Liver (tissue), 9 donors: ENCODE measurements around the gene SFMBT2. TPM values are rescaled to one million over a fixed set of nuclear protein-coding genes. Genes with fewer than 3 reads are reported as not detected.

Experiments used
- DNase-seq: peaks from one replicate; pipeline ENCODE4 v3.0.0-alpha.2; 2017; ENCODE audit warnings: low spot score
- H3K27ac ChIP-seq, 2 donors: one replicate each; pipeline ENCODE4 v1.7.0; 2013; ENCODE audit warnings: inconsistent platforms in 2 of 2, low read length in 2 of 2, control low read depth in 1 of 2, low read depth in 1 of 2, mild to moderate bottlenecking in 1 of 2
- H3K27me3 ChIP-seq, 4 donors: one replicate each; pipeline versions ENCODE4 v1.6.1 to v1.7.0; 2013; ENCODE audit warnings: low read length in 3 of 4, inconsistent platforms in 1 of 4, mild to moderate bottlenecking in 1 of 4, moderate library complexity in 1 of 4; ENCODE audit not compliant: control insufficient read depth in 4 of 4, insufficient read depth in 4 of 4
- H3K36me3 ChIP-seq, 4 donors: one replicate each; pipeline versions ENCODE4 v1.6.1 to v1.7.0; 2013; ENCODE audit warnings: low read length in 3 of 4, mild to moderate bottlenecking in 3 of 4, low read depth in 1 of 4, moderate library complexity in 1 of 4; ENCODE audit not compliant: control insufficient read depth in 4 of 4, insufficient read depth in 3 of 4
- H3K4me1 ChIP-seq, 4 donors: one replicate each; pipeline versions ENCODE4 v1.6.1 to v1.7.0; 2013; ENCODE audit warnings: low read length in 3 of 4, mild to moderate bottlenecking in 3 of 4, moderate library complexity in 1 of 4; ENCODE audit not compliant: control insufficient read depth in 4 of 4, insufficient read depth in 4 of 4
- H3K4me3 ChIP-seq, 3 donors: one replicate each; pipeline versions ENCODE4 v1.6.1 to v1.7.0; 2013; ENCODE audit warnings: low read length in 3 of 3, control low read depth in 1 of 3, low read depth in 1 of 3, mild to moderate bottlenecking in 1 of 3
- H3K9ac ChIP-seq, 2 donors: one replicate each; pipeline ENCODE4 v1.7.0; 2013; ENCODE audit warnings: low read length in 2 of 2, mild to moderate bottlenecking in 2 of 2, moderate library complexity in 2 of 2, control low read depth in 1 of 2, low read depth in 1 of 2
- H3K9me3 ChIP-seq, 4 donors: one replicate each; pipeline versions ENCODE4 v1.6.1 to v1.7.0; 2013; ENCODE audit warnings: low read length in 3 of 4; ENCODE audit not compliant: control insufficient read depth in 4 of 4
- EGR1 ChIP-seq, 2 donors: IDR thresholded peaks; 2 replicates each; pipeline ENCODE4 v1.6.1; 2016 to 2018; ENCODE audit warnings: antibody characterized with exemption in 2 of 2, low read depth in 2 of 2
- FOXA1 ChIP-seq: IDR thresholded peaks from 2 replicates; pipeline ENCODE4 v1.6.1; 2016; ENCODE audit warnings: antibody characterized with exemption
- FOXA2 ChIP-seq: IDR thresholded peaks from 2 replicates; pipeline ENCODE4 v1.6.1; 2016; ENCODE audit warnings: antibody characterized with exemption
- GABPA ChIP-seq, 2 donors: IDR thresholded peaks in 1 of 2; conservative IDR thresholded peaks in 1 of 2; 2 replicates each; pipeline ENCODE4 v1.6.1; 2016; ENCODE audit warnings: antibody characterized with exemption in 2 of 2, mild to moderate bottlenecking in 1 of 2, moderate library complexity in 1 of 2
- HNF4A ChIP-seq, 2 donors: conservative IDR thresholded peaks; 2 replicates each; pipeline ENCODE4 v1.6.1; 2016; ENCODE audit warnings: antibody characterized with exemption in 2 of 2, mild to moderate bottlenecking in 2 of 2
- HNF4G ChIP-seq: IDR thresholded peaks from 2 replicates; pipeline ENCODE4 v1.6.1; 2016; ENCODE audit warnings: antibody characterized with exemption
- NR2F2 ChIP-seq: IDR thresholded peaks from 2 replicates; pipeline ENCODE4 v1.6.1; 2016; ENCODE audit warnings: antibody characterized with exemption
- RAD21 ChIP-seq, 2 donors: IDR thresholded peaks; 2 replicates each; pipeline ENCODE4 v1.6.1; 2016; ENCODE audit warnings: antibody characterized with exemption in 2 of 2, mild to moderate bottlenecking in 2 of 2
- REST ChIP-seq: IDR thresholded peaks from 2 replicates; pipeline ENCODE4 v1.6.1; 2016; ENCODE audit warnings: antibody characterized with exemption, mild to moderate bottlenecking
- RXRA ChIP-seq, 2 donors: IDR thresholded peaks; 2 replicates each; pipeline ENCODE4 v1.6.1; 2017 to 2018; ENCODE audit warnings: antibody characterized with exemption in 2 of 2, mild to moderate bottlenecking in 1 of 2
- SP1 ChIP-seq: IDR thresholded peaks from 2 replicates; pipeline ENCODE4 v1.6.1; 2018; ENCODE audit warnings: antibody characterized with exemption, mild to moderate bottlenecking
- YY1 ChIP-seq: IDR thresholded peaks from 2 replicates; pipeline ENCODE4 v1.6.1; 2016; ENCODE audit warnings: antibody characterized with exemption, mild to moderate bottlenecking
- WGBS: extraction: QIAGEN DNeasy Blood & Tissue Kit; methylation state at CpG from one replicate; pipeline ENCODE4 v1.1.7; 2013; 5-methylcytosine and 5-hydroxymethylcytosine counted together
- polyA plus RNA-seq, 2 donors: library from polyadenylated mRNA; stranded (reverse) in 1 of 2; unstranded in 1 of 2; fragments of 200-250 nt in 1 of 2; fragments of >200 nt in 1 of 2; fragmentation: Nextera tagmentation in 1 of 2; extraction: Ambion mirVana in 1 of 2; gene quantifications; one replicate each; pipeline versions ENCODE4 v1.2.1 to v1.2.3, GENCODE V29; 2013 to 2015
- total RNA-seq, 2 donors: library from RNA; depleted of rRNA; stranded (reverse); fragments of >200 nt; gene quantifications; one replicate each; pipeline ENCODE4 v1.2.3, GENCODE V29; 2014
- TF ChIP-seq, protein P1 (sequence below): fragments of 150-350 bp; IDR thresholded peaks from 2 replicates; pipeline ENCODE4 v1.5.1; 2017; ENCODE audit warnings: improper control_type of control experiment, low read depth, low read length; ENCODE audit not compliant: missing input control
- TF ChIP-seq, protein P2 (sequence below): IDR thresholded peaks from 2 replicates; pipeline ENCODE4 v1.6.1; 2016; ENCODE audit warnings: antibody characterized with exemption
- TF ChIP-seq, protein P3 (sequence below): IDR thresholded peaks from 2 replicates; pipeline ENCODE4 v1.6.1; 2016; ENCODE audit warnings: antibody characterized with exemption
- TF ChIP-seq, protein P4 (sequence below): IDR thresholded peaks from 2 replicates; pipeline ENCODE4 v1.6.1; 2016; ENCODE audit warnings: antibody characterized with exemption
- donor health status: healthy.
- donor health status: healthy.
- donor health status: healthy.
- donor health status: healthy.
- donor health status: healthy.

SFMBT2 gene
- total and polyA plus RNA-seq, 4 donors = 0.46 to 2.8 (median 1.5) TPM

- no peak for TF ChIP-seq REST
- TF ChIP-seq RAD21 (IDR thresholded peaks at IDR 0.05) = no peak
- TF ChIP-seq HNF4A (conservative IDR thresholded peaks at IDR 0.05) = no peak
- no peak for TF ChIP-seq HNF4G
Measured at GRCh38 chr10:7194571-7194970, 216.3 kb downstream of the SFMBT2 start (continued).

DNA sequence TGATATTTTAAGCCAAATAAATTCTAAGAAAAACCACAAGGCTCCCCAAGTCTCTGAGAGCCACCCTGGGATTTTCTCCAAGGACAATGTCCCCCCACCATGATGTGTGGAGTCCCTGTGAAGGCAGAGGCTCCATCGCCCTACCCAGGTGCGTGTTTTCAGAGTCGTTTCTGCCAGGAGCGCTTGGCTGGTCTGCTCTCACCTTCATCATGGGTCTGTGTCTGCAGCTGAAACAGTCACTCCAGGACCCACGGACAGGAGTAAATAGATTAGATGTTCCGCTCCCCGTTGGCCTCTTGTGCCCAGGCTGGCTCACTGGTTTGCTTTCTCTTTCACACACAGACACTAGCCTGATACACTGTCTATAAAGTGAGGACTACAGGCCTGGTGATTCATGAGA is 217.5 kb downstream of the SFMBT2 start:
- H3K27me3 ChIP-seq = peaks cover 0 to 4% (median 0%) of the 10 kb centered on the region in 4 donors
- peaks cover 0 to 2% (median 0%) of the 10 kb centered on the region in 4 donors for H3K36me3 ChIP-seq
- no peak overlapping the region for H3K27ac ChIP-seq
- no peak for DNase-seq
- no peaks in the 10 kb centered on the region for H3K4me1 ChIP-seq
- WGBS = 94% methylated on average over 7 of the region's 7 CpGs
- peaks cover 0 to 3% (median 1%) of the 10 kb centered on the region in 4 donors for H3K9me3 ChIP-seq
- H3K4me3 ChIP-seq = no peak overlapping the region
- TF ChIP-seq, protein P1, sequence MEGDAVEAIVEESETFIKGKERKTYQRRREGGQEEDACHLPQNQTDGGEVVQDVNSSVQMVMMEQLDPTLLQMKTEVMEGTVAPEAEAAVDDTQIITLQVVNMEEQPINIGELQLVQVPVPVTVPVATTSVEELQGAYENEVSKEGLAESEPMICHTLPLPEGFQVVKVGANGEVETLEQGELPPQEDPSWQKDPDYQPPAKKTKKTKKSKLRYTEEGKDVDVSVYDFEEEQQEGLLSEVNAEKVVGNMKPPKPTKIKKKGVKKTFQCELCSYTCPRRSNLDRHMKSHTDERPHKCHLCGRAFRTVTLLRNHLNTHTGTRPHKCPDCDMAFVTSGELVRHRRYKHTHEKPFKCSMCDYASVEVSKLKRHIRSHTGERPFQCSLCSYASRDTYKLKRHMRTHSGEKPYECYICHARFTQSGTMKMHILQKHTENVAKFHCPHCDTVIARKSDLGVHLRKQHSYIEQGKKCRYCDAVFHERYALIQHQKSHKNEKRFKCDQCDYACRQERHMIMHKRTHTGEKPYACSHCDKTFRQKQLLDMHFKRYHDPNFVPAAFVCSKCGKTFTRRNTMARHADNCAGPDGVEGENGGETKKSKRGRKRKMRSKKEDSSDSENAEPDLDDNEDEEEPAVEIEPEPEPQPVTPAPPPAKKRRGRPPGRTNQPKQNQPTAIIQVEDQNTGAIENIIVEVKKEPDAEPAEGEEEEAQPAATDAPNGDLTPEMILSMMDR = no peak
- TF ChIP-seq FOXA2 = no peak
- no peak for TF ChIP-seq RXRA (IDR thresholded peaks at IDR 0.05)
- TF ChIP-seq, protein P2, sequence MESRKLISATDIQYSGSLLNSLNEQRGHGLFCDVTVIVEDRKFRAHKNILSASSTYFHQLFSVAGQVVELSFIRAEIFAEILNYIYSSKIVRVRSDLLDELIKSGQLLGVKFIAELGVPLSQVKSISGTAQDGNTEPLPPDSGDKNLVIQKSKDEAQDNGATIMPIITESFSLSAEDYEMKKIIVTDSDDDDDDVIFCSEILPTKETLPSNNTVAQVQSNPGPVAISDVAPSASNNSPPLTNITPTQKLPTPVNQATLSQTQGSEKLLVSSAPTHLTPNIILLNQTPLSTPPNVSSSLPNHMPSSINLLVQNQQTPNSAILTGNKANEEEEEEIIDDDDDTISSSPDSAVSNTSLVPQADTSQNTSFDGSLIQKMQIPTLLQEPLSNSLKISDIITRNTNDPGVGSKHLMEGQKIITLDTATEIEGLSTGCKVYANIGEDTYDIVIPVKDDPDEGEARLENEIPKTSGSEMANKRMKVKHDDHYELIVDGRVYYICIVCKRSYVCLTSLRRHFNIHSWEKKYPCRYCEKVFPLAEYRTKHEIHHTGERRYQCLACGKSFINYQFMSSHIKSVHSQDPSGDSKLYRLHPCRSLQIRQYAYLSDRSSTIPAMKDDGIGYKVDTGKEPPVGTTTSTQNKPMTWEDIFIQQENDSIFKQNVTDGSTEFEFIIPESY = no peak
- TF ChIP-seq NR2F2 = no peak
- no peak overlapping the region for H3K9ac ChIP-seq

DNA sequence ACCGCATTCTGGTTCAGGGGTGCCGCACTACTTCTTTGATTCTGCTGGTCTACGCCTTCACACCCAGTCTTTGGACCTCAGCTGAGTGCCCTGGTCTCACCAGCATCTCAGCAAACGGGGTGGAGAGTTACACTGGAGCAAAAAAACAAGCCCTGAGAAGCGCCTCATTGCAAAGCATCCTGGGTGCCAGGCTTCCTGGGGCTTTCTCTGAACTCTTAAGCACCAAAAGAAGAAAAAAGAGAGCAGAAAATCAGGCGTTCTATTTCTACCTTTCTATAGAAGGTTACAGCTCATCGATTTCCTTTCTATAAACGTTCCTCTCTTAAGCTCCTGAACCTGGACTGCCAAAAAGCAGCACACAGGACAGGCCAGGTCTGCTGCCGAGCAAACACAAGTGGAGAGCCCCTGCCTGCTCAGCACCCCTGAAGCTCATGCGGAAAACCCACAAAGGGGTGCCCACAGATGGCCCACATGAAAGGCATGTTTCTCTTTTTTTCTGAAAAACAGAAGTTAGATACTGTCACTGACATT is 217.9 kb downstream of the SFMBT2 start:
- WGBS = 90% methylated on average over 10 of the region's 10 CpGs
- Histone ChIP-seq H3K4me1 (no peaks in the 10 kb centered on the region), H3K4me3 (no peak overlapping the region), H3K9ac (no peak overlapping the region), H3K27me3 (peaks cover 0 to 4% (median 0%) of the 10 kb centered on the region in 4 donors), H3K36me3 (peaks cover 0 to 2% (median 0%) of the 10 kb centered on the region in 4 donors), H3K27ac (no peak overlapping the region), H3K9me3 (peaks cover 0 to 3% (median 1%) of the 10 kb centered on the region in 4 donors)
- no peak for DNase-seq
- TF ChIP-seq FOXA2 = no peak
- TF ChIP-seq HNF4A (conservative IDR thresholded peaks at IDR 0.05) = no peak
- no peak for TF ChIP-seq SP1
- TF ChIP-seq, protein P3, sequence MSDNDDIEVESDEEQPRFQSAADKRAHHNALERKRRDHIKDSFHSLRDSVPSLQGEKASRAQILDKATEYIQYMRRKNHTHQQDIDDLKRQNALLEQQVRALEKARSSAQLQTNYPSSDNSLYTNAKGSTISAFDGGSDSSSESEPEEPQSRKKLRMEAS = no peak
- no peak for TF ChIP-seq RAD21 (IDR thresholded peaks at IDR 0.05)
- TF ChIP-seq RXRA (IDR thresholded peaks at IDR 0.05) = no peak
- no peak for TF ChIP-seq NR2F2
- TF ChIP-seq YY1 = no peak
- TF ChIP-seq REST = no peak
- TF ChIP-seq, protein P4, sequence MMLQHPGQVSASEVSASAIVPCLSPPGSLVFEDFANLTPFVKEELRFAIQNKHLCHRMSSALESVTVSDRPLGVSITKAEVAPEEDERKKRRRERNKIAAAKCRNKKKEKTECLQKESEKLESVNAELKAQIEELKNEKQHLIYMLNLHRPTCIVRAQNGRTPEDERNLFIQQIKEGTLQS = no peak
- TF ChIP-seq GABPA (IDR thresholded peaks at IDR 0.05 in 1 of 2, conservative IDR thresholded peaks at IDR 0.05 in 1 of 2) = no peak
- no peak for TF ChIP-seq FOXA1
- TF ChIP-seq EGR1 (IDR thresholded peaks at IDR 0.05; ENCODE audit: low read depth in 2 of 2) = no peak
